RPMI8226 (cell line): ENCODE results near the gene KITLG.
"Not testable (repeated sequence)": the region's sequence is repeated elsewhere in the genome, so short reads cannot be mapped to it uniquely, and the experiment has no call there.

Source experiments
- DNase-seq: peaks from one replicate; pipeline ENCODE4 v3.0.0-alpha.2; 2015

Gene KITLG

DNA sequence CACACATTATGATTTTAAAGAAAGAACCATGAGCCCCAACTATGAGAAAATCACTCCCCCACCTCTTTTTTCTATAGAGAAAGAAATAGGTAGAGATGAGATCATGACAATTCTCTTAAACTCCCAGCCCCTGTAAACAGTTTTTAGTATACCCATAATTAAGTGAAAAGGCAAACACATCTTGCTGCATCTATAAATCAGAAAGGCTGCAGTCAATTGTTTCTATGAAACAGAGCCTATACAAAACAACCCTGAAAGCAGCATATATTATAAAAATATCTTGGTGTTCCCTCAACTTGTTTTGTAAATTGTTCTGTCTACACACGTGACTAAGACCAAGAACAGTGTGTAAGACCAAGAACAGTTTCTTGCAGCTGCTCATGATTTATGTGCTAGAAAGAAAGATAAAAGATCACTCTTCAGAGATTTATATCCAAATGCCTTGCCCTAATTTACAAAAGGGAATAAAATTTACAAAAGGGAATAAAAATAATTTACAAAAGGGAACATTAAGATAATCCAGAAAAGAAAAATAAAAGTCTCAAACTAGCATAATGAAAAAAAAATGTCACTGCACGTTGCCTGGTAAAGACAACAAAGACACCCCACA lies 4.8 kb downstream of the KITLG start:
- no peak for DNase-seq

- DNase-seq, result no peak
Observed at GRCh38 chr12:88574278-88574677, 6.0 kb downstream of the KITLG start.

- no peak for DNase-seq
Observed at GRCh38 chr12:88573583-88573982, 6.7 kb downstream of the KITLG start.

GRCh38 chr12:88572781-88573549 lies 7.3 kb downstream of the KITLG start:
- no peak for DNase-seq

DNA sequence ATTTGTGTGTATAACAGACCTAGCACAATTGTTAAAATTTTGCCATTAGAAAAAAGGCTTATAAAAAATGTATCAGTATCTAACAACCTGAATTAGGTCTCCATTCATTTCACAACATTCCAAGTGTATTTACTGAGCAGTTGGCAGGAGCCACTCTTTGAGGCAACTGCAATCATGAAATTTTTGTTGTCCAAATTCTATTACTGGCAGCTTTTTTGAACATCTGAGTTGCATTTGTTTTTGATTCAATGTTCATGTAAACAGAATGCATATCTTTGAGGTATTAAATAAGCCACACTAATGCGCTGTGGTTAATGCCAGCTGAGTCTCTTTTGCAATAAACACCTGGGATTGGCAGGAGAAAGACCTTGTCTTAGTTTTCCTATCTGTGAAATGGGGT lies 8.7 kb downstream of the KITLG start:
- DNase-seq, result no peak

DNA sequence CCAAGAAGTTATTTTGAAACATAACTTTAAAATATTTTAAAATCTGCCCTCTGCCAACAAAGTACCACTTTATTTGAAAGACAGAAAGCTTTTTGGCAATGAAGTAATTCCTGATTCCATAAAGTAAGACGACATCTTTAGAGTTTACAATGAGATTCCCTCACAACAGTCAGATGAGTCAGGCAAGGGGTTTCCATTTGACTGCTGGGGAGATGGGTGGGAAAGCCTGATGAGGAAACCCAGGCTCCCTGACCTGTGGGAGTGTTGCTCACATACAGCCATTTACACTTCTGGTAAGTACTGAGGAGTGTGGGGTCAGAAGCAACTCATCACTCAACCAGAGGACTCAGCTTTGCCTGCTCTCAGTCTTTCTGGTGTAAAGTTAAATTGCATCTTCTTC lies 10.2 kb downstream of the KITLG start:
- no peak for DNase-seq

GRCh38 chr12:88566430-88566829 lies 13.8 kb downstream of the KITLG start:
- no peak for DNase-seq

DNA sequence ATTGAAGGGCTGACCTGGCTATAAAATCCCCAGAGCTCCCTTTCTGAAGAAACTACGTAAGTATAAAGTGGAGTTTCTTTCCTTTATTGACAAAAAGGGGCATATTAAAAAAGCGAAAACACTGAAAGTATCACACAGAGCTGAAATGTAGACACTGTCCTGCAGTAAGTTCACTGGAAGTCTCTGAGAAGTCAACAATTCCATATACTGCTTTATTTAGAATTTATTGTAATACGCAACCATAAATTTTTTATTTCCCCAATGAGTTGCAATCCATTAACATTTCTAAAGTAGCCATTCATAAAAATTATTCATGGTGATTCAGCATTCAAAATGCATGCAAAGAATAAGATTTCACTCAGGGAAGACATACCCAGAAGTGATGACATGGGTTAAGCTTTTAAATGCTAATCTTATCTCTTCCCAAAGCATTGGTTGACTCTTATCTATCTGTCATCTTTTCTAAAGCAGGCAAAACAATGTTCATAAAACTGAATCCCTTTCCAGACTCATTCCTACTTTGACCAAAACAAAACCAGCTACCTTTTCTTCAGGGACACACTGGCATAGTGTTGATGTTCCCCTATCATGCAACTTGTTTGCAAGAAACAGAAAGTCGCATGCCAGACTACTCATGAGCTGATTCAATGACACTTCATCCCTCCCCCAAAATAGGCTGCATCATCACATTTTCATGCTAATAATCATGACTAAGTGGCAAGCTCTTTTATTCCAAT lies 17.3 kb downstream of the KITLG start:
- no peak for DNase-seq

- DNase-seq, result no peak
Observed at GRCh38 chr12:88562151-88562550, 18.1 kb downstream of the KITLG start.

DNA sequence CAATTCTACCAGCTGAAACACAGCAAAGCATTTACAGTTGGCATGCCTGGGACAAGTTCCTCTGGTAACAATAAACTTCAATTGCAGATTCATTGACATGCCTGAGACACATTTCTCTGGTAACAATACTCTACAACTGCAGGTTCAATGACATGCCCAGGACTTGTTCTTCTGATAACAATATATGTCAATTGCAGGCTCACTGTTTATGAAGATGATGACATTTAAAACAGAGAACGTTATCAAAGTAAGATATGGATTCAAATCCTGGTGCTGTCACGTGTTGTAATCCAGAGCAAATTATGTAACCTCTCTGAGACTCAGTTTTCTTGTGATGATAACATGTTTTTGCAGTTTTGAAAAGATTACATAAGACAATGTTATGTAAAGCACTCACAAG lies 20.5 kb downstream of the KITLG start:
- DNase-seq, result no peak

GRCh38 chr12:88559199-88559598 lies 21.1 kb downstream of the KITLG start:
- DNase-seq, result no peak

DNA sequence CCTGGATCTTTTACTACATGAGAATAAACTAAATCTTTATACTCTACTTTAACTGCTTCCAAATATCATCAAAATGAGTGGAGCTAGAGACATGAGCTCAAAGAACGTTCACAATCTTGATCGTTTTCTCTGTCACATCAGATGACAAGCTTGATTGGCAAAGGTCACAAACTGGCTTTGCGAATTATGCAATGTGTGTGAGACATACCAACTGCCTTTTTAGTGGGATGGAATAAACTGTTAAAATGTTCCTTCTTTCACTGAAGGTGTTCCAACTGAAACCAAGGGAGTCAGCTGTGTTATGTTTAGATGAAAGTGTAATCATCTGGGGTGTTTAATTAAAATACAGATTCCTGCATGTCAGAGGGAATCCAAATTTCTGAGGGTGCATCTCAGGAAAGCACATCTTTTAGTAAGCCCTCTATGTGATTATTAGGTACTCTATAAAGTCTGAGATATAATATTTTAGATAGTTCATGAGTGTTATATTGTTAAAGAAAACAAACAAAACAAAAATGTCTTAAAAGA lies 21.9 kb downstream of the KITLG start:
- DNase-seq, result no peak

DNA sequence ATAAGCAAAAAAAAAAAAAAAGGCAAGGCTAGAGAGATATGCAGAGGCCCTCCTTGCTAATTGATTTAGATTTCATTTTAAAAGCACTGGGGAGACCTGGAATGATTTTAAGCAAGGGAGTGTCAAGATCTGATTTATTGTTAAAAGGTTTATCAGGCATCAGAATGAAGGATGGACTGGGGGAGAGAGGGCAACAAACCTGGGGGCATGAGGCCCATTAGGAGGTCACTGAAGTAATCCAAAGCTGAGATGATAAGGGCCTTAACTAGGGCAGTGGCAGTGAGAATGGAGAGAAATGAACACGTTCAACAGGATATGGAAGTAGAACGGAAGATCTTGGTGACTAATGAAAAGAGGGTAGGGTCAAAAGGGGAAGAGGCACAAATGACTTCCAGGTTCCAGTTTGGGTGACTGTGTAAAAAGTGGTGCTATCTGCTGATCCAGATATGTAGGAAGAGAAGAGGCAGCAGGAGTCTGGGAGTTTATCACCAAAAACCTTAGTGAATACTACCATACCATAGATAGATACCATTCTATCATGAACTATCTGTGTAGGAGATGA lies 24.0 kb downstream of the KITLG start:
- no peak for DNase-seq

- DNase-seq, result no peak
Observed at GRCh38 chr12:88553941-88554658, 26.2 kb downstream of the KITLG start.

GRCh38 chr12:88552610-88553079 lies 27.6 kb downstream of the KITLG start:
- DNase-seq, result no peak

- DNase-seq, result no peak
Observed at GRCh38 chr12:88549929-88550328, 30.3 kb downstream of the KITLG start.

DNA sequence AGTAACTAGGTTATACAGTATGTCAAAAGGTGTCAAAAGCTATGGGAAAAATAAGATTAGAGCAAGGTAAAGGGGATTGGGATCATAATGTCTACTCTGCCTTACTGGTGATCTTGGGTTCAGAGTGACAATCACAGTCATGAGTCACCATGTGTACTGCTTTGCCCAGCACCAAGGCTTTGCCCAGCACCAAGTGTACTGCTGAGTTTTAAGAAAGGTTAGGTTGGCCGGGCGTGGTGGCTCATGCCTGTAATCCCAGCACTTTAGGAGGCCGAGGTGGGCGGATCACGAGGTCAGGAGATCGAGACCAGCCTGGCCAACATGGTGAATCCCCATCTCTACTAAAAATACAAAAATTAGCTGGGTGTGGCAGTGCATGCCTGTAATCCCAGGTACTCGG lies 32.3 kb downstream of the KITLG start:
- DNase-seq, result not testable (repeated sequence)

GRCh38 chr12:88546853-88547252 lies 33.4 kb downstream of the KITLG start:
- no peak for DNase-seq

- DNase-seq, result no peak
Observed at GRCh38 chr12:88546226-88546625, 34.0 kb downstream of the KITLG start.

DNA sequence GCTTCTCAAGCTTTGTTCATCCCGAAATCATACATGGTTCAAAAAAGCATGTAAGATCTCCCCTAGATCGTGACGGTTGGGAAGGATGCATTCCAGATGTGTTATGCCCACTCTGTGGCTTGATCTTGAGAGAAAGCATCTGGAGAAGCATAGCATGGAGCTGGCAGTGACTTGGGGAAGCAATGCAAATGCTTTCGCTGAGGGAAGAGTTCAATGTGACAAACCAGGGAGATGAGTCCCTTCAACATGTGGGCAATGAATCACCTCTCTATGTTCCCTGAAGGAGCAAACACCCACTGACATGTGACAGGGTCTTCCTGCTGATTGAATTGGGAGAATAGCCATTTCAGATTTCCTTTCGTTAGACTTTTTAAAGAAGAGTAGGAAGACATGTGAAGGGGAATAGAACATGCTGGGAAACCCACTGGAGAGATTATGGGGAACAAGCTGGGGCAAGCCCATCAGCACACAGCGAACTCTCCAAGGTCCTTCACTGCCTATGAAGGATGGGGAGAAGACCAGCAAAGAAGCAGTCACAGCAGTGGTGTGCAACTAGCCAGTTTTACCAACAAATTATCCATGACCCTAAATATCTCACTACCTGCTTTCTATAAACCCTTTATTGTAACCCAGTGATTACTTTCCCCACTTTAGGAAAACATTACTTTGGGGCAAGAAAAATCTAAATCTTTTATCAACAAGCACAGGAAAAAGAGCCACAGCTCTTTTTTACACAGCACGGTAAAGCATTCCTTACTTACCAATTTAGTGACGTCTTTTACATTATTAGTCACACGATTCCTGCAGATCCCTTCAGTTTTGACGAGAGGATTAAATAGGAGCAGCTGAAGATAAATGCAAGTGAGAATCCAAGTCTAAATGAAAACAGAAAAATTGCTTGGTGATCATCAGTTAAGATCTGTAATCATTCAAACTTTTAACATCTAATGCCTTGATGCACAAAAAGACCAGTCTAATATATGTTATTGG lies 35.0 kb downstream of the KITLG start:
- DNase-seq, result no peak

GRCh38 chr12:88539893-88540292 lies 40.4 kb downstream of the KITLG start:
- DNase-seq, result no peak
